HG03095 (cell line): ENCODE results near the gene ZC3H13.

Source experiments
- ATAC-seq: cut with Tn5 transposase; IDR thresholded peaks from one replicate; pipeline ENCODE4 v1.9.1; 2021; ENCODE audit warnings: moderate library complexity; ENCODE audit not compliant: unreplicated experiment

The ZC3H13 gene

GRCh38 chr13:45943120-45943519 lies 109.4 kb downstream of the ZC3H13 start:
- no peak for ATAC-seq

DNA sequence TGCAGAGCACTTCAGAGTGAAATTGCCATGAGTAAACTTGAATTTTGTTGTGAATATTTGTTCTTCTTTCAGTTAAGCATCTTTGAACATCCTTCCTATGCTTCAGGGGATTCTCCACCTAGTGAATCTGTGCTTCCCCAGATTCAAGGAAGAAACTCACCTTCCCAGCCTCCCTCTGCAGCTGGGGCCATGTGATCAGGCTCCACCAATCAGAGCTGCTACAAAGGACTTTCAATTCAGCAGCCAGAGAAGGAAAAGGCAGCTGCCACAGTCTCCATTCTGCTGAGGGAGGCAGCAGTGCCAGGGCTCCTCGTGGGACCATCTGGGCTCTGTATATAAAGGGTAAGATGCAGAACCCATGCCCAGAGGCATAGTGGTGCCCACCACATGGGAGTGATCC lies 111.3 kb downstream of the ZC3H13 start:
- no peak for ATAC-seq

DNA sequence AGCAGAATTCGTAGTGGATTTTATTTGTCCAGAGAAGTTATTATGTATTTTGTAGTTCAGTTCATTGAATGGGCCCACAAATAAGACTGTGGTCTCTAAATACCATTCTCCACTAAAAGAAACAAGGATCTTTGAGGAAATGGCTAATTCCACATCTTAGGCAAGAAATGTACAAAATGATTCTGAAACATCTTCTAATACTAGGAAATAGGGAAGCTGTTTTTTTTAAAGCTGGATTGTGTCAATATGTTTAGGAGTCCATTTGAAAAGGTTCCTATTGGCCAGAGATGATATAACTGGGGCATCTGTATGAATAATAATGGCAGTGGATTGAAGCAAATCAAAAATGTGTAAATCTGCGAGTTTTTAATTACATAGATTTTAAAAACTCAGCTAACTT lies 112.5 kb downstream of the ZC3H13 start:
- ATAC-seq: no peak

GRCh38 chr13:45936621-45937020 lies 115.9 kb downstream of the ZC3H13 start:
- ATAC-seq: no peak

DNA sequence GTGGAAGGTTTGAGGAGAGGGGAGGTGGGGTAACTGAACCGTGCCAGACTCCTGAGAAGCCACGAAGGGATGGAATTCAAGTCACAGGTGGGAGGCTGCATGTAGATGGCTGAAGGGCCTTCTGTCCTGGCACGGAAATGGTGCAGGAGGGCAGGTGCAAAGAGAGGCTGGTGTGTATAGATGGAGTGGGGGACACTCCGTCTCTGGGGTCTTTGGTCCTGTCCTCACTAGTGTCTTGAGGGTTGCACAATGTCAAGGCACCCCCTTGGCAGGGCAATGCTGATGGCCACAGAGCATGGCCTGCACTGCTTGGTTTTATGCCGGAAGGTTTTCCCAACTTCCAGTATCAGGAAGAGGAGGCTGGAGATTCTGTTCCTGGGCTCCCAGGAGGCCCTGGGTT lies 118.3 kb downstream of the ZC3H13 start:
- ATAC-seq: no peak

- ATAC-seq: no peak
Observed at GRCh38 chr13:45933203-45933908, 119.2 kb downstream of the ZC3H13 start.

DNA sequence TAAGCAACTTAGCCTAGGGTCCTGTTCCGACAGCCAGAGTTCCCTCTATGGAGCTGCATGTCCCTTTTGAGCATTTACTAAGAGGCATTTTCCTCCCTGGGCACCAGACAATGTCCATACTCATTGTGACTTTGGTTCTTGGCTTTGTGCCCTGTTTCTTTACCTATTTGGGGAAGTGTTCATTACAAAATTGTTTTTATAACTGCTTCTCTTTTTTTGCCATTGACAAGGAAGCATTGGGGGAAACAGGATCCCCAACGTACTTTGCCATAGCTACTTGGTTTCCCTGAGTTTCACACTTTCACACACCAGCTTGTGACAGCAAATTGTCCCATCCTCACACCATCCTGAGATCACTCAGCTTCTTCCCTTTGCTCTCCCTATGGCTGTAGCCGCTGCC lies 119.9 kb downstream of the ZC3H13 start:
- ATAC-seq: no peak

GRCh38 chr13:45932172-45932571 lies 120.4 kb downstream of the ZC3H13 start:
- ATAC-seq: no peak

DNA sequence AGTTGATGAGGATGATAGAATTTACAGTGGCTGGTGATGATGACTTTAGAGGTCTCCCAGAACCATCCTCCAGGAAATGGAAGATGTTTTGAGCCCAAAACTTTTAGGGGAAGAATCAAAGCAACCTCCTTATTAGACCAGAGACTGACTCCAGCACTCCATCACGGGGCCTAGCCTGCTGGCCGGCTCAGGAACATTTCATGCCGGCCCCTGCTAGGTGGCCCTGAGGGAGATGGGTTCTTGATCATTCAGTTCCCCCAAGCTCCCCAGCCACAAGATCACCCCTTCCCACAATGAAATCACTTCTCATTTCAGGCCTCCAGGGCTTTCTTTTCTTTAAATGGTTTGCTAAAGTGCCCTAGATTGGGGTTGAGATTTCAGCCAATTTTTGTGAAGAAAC lies 121.3 kb downstream of the ZC3H13 start:
- no peak for ATAC-seq

DNA sequence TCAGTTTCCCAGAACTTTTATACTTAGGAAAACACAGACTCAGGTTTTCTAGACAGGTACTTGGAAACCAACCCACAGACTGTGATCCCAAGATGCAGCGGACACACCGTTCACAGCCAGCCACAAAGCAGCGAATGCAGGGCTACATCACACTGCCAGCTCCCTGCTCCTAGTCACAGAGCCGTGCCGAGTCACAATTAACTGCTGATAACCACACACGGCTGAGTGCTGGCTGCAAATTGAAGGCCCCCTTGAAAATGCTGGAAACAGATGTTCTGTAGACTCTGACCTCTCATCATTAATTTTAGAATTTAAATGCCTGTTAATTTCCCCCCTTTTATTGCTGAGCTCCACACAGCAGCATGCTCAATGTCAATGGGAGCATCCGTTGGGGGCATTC lies 122.4 kb downstream of the ZC3H13 start:
- no peak for ATAC-seq

DNA sequence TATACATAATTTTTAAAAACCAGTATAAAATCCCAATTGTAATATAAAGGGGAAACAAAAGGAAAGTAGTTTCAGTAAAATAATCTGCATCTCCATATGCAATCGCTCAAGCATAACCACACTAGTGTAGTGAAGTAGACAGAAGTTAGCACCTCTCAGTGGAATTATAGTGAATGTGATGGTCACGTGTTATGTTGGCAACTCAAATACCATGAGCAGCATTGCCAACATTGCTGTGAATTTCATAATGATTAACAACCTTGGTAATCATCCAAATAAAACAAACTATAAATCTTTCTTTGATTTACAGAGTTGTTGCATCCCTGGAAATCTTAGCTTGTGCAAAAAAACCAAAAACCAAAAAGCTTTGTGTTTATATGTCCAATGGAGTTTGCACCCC lies 123.7 kb downstream of the ZC3H13 start:
- no peak for ATAC-seq

DNA sequence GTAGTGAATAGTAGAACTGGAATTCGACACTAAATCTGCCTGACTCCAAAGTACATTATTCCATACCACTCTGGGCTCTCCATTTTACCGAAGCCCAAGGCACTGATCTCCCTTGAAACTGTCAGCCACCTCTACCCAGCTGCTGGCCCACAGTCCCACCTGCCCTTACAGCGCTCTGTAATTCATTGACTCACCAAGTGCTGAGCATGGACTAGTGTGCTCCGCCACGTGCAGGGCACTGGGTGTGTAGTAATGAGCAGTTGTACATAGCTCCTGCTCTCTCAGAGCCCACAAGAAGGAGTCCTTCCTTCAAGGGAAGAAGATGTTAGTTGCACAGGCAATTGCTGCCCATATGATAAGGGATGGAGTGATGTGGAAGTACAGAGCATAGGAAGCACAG lies 124.4 kb downstream of the ZC3H13 start:
- ATAC-seq: no peak

DNA sequence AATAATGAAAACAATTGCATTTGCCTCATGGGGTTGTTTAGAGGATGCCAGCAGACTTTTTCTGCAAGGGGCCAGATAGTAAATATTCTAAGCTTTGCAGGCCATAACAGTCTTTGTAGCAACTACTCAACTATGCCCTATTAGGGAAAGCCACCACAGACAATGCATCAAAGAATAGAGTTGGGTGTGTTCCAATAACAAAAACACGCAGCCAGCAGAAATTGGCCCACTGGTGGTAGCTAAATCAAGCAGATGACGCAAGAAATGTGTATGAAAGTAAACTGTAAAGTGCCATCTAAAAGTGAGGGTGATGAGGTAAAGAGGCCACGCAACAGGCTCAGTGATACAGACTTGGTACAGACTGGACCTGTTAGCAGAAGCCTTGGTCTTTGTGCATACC lies 125.8 kb downstream of the ZC3H13 start:
- no peak for ATAC-seq

- no peak for ATAC-seq
Observed at GRCh38 chr13:45925151-45925550, 127.4 kb downstream of the ZC3H13 start.

DNA sequence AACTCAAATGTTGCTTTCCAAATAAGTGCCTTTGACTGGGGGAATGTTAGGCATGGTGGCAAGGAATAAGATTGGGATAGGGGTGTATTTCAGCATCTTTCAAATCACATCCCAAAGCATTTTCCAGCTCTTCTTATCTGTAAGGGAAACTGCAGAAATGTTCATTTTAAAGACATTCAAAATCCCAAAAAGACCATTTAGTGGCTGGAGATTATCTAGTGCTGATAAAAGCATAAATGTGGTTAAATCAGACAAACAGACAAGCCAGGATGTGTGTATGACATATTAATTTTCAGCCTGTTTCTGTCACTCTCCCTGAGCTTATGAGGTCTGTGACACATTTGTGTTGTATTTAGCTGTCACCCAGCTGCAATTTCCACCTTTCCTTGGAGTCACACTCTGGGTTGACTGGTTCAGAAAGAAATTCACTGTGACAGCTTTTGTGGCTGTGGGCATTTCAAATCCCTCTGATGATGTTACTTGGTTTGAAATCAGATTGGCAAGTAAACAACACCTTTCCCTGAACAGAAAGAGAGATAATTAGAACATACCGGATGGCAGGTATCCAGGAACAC lies 131.3 kb downstream of the ZC3H13 start:
- ATAC-seq: no peak

GRCh38 chr13:45918597-45918996 lies 133.9 kb downstream of the ZC3H13 start:
- ATAC-seq: no peak

GRCh38 chr13:45917019-45917418 lies 135.5 kb downstream of the ZC3H13 start:
- no peak for ATAC-seq

DNA sequence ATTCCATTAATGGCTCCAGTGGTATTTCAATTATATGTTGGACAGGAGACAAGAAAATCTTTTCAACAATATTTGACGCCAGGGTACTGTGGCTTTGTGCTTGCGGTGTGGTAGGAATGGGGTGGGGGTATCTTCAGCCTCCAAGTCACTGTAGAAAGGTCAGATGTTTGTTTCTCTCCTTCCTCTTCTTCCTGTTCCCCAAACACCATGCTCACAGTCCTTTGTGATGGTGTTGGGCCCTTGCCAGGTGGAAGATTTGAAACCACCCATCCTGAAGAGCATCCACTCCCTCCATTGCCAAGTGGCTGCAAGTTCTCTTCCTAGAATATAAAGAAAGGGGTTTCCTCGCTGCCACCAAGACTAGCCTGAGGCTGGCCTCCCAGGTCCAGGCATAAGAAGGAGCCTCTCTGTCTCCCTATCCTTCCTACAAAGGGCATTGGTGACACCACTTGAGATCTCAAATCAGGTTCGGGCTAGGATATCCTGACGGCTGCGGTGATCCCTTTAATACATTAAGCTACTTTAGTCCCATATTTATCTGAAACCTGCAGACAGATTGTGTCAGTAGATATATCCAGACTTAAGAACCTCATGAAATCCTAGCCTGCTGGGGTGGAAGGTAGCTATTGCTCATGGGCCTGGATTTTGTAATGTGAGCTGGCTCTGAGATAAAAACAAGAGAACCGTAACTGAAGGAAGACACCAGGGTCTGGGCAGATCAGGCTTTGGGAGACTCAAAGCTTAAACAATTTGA lies 136.7 kb downstream of the ZC3H13 start:
- ATAC-seq: no peak

- no peak for ATAC-seq
Observed at GRCh38 chr13:45909673-45910072, 142.9 kb downstream of the ZC3H13 start.

DNA sequence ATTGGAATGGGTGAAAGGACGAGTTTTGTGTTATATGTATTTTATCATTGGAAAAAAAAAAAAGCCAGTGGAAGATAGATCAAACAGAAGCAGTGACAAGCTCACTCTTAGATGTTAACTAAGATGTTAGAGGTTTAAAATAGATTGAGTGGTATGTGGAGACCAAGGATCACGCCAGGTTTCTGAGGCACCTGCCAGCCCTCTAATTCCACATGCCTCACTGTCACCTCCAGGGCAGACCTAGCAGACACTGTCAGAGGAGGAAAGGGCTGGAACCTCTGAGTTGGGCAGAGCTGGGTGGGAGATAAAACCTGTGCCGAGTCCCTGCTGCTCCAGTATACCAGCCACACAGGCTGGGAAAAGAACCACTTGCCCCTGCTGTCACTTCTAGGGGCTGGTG lies 143.5 kb downstream of the ZC3H13 start:
- no peak for ATAC-seq

GRCh38 chr13:45907503-45907902 lies 145.0 kb downstream of the ZC3H13 start:
- no peak for ATAC-seq
